Hepatocyte (in vitro differentiated cells): ENCODE data around the gene PSMB7. TPM values are rescaled to one million over a fixed set of nuclear protein-coding genes. Genes with fewer than 3 reads are reported as not detected.

Experiments
- DNase-seq: peaks from one replicate; pipeline ENCODE4 v3.0.0-alpha.2; 2016; ENCODE audit warnings: low spot score
- H2AFZ ChIP-seq: fragments of 200-600 bp; sonication (generic); 2 replicates; pipeline ENCODE4 v1.6.0; 2016; ENCODE audit warnings: antibody characterized with exemption, mild to moderate bottlenecking
- H3K27ac ChIP-seq: fragments of 200-600 bp; sonication (generic); 2 replicates; pipeline ENCODE4 v1.5.1; 2016; ENCODE audit warnings: mild to moderate bottlenecking
- H3K27me3 ChIP-seq: fragments of 200-600 bp; sonication (generic); 2 replicates; pipeline ENCODE4 v1.6.1; 2016
- H3K36me3 ChIP-seq: fragments of 200-600 bp; sonication (generic); replicated peaks from 2 replicates; pipeline ENCODE4 v1.5.1; 2016; ENCODE audit warnings: low read depth; ENCODE audit not compliant: insufficient read depth
- H3K4me1 ChIP-seq: fragments of 200-600 bp; sonication (generic); 2 replicates; pipeline ENCODE4 v1.5.1; 2016; ENCODE audit warnings: mild to moderate bottlenecking, moderate library complexity; ENCODE audit not compliant: insufficient read depth
- H3K4me2 ChIP-seq: fragments of 200-600 bp; sonication (generic); 2 replicates; pipeline ENCODE4 v1.6.0; 2016
- H3K4me3 ChIP-seq: fragments of 200-600 bp; sonication (generic); 2 replicates; pipeline ENCODE4 v1.5.1; 2016; ENCODE audit warnings: mild to moderate bottlenecking
- H3K79me2 ChIP-seq: fragments of 200-600 bp; sonication (generic); 2 replicates; pipeline ENCODE4 v1.6.0; 2017; ENCODE audit warnings: mild to moderate bottlenecking
- H3K9me2 ChIP-seq: fragments of 200-600 bp; sonication (generic); replicated peaks from 2 replicates; pipeline ENCODE4 v1.6.0; 2017; ENCODE audit warnings: mild to moderate bottlenecking; ENCODE audit not compliant: insufficient read depth
- H3K9me3 ChIP-seq: fragments of 200-600 bp; sonication (generic); 2 replicates; pipeline ENCODE4 v1.5.1; 2016; ENCODE audit warnings: low read depth, mild to moderate bottlenecking
- H4K20me1 ChIP-seq: fragments of 200-600 bp; sonication (generic); 2 replicates; pipeline ENCODE4 v1.6.0; 2016; ENCODE audit warnings: mild to moderate bottlenecking; ENCODE audit not compliant: insufficient read depth, poor library complexity, severe bottlenecking
- CTCF ChIP-seq: fragments of 200-600 bp; sonication (generic); IDR thresholded peaks from 2 replicates; pipeline ENCODE4 v1.5.1; 2016; ENCODE audit warnings: antibody characterized with exemption, mild to moderate bottlenecking; ENCODE audit not compliant: poor library complexity
- EZH2 ChIP-seq: fragments of 200-600 bp; sonication (generic); IDR thresholded peaks from 2 replicates; pipeline ENCODE4 v1.6.1; 2016; ENCODE audit warnings: antibody characterized with exemption, mild to moderate bottlenecking, borderline replicate concordance
- EZH2phosphoT487 ChIP-seq: fragments of 200-600 bp; sonication (generic); IDR thresholded peaks from one replicate; pipeline ENCODE4 v1.6.1; 2018; ENCODE audit warnings: antibody characterized with exemption, mild to moderate bottlenecking, low read depth, moderate library complexity; ENCODE audit not compliant: unreplicated experiment, severe bottlenecking
- WGBS: methylation state at CpG from one replicate; pipeline ENCODE4 v1.1.6; 2016; ENCODE audit warnings: low lambda C conversion rate; ENCODE audit errors: missing lambda C conversion rate; 5-methylcytosine and 5-hydroxymethylcytosine counted together
- polyA plus RNA-seq: library from polyadenylated mRNA; unstranded; fragments of >200 nt; fragmentation: Nextera tagmentation; extraction: Ambion mirVana; gene quantifications from 2 replicates; pipeline ENCODE4 v1.2.1, GENCODE V29; 2016
- total RNA-seq: library from RNA; depleted of rRNA; stranded (reverse); fragments of >200 nt; gene quantifications from 2 replicates; pipeline ENCODE4 v1.2.3, GENCODE V29; 2014

The PSMB7 gene
- total and polyA plus RNA-seq, 2 experiments from 2014 or later = 189 to 197 TPM

- Histone ChIP-seq H3K9me2 (no peaks in the 10 kb centered on the region), H3K79me2 (peaks cover 66% of the 10 kb centered on the region), H3K36me3 (no peaks in the 10 kb centered on the region), H3K4me2 (no peak overlapping the region), H2AFZ (no peak overlapping the region), H4K20me1 (peaks cover 48% of the 10 kb centered on the region), H3K27me3 (no peaks in the 10 kb centered on the region), H3K9me3 (no peaks in the 10 kb centered on the region), H3K4me3 (no peak overlapping the region), H3K4me1 (peaks cover 28% of the 10 kb centered on the region), H3K27ac (peak overlapping the region; percentile 4)
- DNase-seq = no peak
- WGBS = 66% methylated on average over 7 of the region's 7 CpGs
- TF ChIP-seq EZH2phosphoT487 = no peak
- no peak for TF ChIP-seq CTCF
Observed at GRCh38 chr9:124385623-124386022, 29.6 kb downstream of the PSMB7 start.

- peaks cover 41% of the 10 kb centered on the region for H4K20me1 ChIP-seq
- TF ChIP-seq CTCF (no peak), EZH2 (no peak), EZH2phosphoT487 (no peak)
Observed at GRCh38 chr9:124384846-124385245, 30.4 kb downstream of the PSMB7 start.

GRCh38 chr9:124384210-124384609, 31.0 kb downstream of the PSMB7 start:
- Histone ChIP-seq H3K27ac (no peak overlapping the region), H3K79me2 (peaks cover 53% of the 10 kb centered on the region)

More at GRCh38 chr9:124384846-124385245, 30.4 kb downstream of the PSMB7 start:
- Histone ChIP-seq H3K27me3 (no peaks in the 10 kb centered on the region), H3K36me3 (no peaks in the 10 kb centered on the region), H3K79me2 (peaks cover 59% of the 10 kb centered on the region), H3K4me1 (peaks cover 24% of the 10 kb centered on the region), H3K9me2 (no peaks in the 10 kb centered on the region), H3K4me2 (no peak overlapping the region), H2AFZ (no peak overlapping the region), H3K4me3 (no peak overlapping the region), H3K9me3 (no peaks in the 10 kb centered on the region), H3K27ac (no peak overlapping the region)
- WGBS = 97% methylated on average over 5 of the region's 5 CpGs
- no peak for DNase-seq

More at GRCh38 chr9:124384210-124384609, 31.0 kb downstream of the PSMB7 start:
- H2AFZ ChIP-seq = no peak overlapping the region
- no peaks in the 10 kb centered on the region for H3K27me3 ChIP-seq
- H3K4me2 ChIP-seq = no peak overlapping the region
- peaks cover 34% of the 10 kb centered on the region for H4K20me1 ChIP-seq
- no peaks in the 10 kb centered on the region for H3K9me2 ChIP-seq
- DNase-seq = no peak
- H3K4me3 ChIP-seq = no peak overlapping the region
- no peaks in the 10 kb centered on the region for H3K9me3 ChIP-seq
- H3K36me3 ChIP-seq = no peaks in the 10 kb centered on the region
- TF ChIP-seq EZH2phosphoT487 (no peak), EZH2 (no peak), CTCF (no peak)
- peaks cover 24% of the 10 kb centered on the region for H3K4me1 ChIP-seq
- WGBS = 91% methylated on average over 7 of the region's 7 CpGs
